Activated CD4-positive, alpha-beta memory T cell treated with anti-CD3 and anti-CD28 coated beads, Interleukin-2, amount 10 ng/mL, durations not matched to agents 7 days and 5 days (primary cell): ENCODE data around the gene ELAVL4. TPM values are rescaled to one million over a fixed set of nuclear protein-coding genes. Genes with fewer than 3 reads are reported as not detected.

Experiments
- CTCF ChIA-PET: fragments of 350-600 bp; sonication (Branson Sonifier 250); formaldehyde crosslinking; loops from one replicate; lab custom pipeline; 2021; ENCODE audit warnings: antibody characterized with exemption, inconsistent platforms; lab: Charles Lee
- POLR2A ChIA-PET: fragments of 350-600 bp; sonication (Branson Sonifier 250); formaldehyde crosslinking; loops from one replicate; lab custom pipeline; 2021; ENCODE audit warnings: antibody characterized with exemption; lab: Charles Lee
- DNase-seq: peaks from one replicate; pipeline ENCODE4 v3.0.0-alpha.2; 2020
- H3K27ac Mint-ChIP-seq: one replicate; pipeline ENCODE4 v1.8.0; 2021; ENCODE audit warnings: mild to moderate bottlenecking, mixed read lengths
- H3K27me3 Mint-ChIP-seq: one replicate; pipeline ENCODE4 v1.8.0; 2021; ENCODE audit warnings: mixed read lengths
- H3K36me3 Mint-ChIP-seq: one replicate; pipeline ENCODE4 v1.8.0; 2021; ENCODE audit warnings: low read depth, mixed read lengths
- H3K4me1 Mint-ChIP-seq: one replicate; pipeline ENCODE4 v1.8.0; 2021; ENCODE audit warnings: mixed read lengths
- H3K4me3 Mint-ChIP-seq: one replicate; pipeline ENCODE4 v1.8.0; 2021; ENCODE audit warnings: mild to moderate bottlenecking, mixed read lengths
- H3K9me3 Mint-ChIP-seq: one replicate; pipeline ENCODE4 v1.8.0; 2021; ENCODE audit warnings: mixed read lengths
- total RNA-seq, 2 experiments: library from RNA; stranded (reverse); gene quantifications; one replicate each; pipeline ENCODE4 v1.2.3, GENCODE V29; 2021

The ELAVL4 gene
- total RNA-seq = not detected

DNA sequence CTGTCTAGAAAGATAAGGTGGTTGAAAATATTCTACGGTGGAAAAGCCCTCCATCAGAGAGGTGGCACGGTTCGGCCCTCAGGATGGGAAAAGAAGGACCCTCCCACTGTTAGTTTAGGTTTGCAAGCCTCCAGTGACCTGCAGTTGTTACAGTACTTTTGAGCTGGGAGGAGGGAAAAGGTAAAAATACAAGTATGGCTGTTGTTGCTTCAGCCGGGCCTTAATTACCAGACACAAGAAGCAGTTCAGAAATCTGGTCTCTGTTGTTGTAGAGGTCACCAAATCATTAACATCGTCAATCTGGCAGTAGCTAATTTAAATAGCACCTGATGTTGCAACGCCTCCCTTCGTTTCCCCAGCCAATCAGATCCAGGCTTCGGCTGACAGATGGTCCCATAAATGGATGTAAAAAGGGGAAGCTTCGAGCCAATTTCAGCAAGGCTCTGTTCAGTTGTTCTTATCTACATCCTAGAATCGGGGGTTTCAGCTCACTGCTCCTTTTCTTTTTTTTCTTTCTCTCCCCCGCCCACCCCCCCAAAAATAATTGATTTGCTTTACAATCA, at the start of gene ELAVL4:
ELAVL4 (plus strand) TSS at position 424 of the 563 bp plus-strand sequence. CDS start 270 bp downstream, outside the sequence.
- CTCF ChIA-PET = no interaction called here
- no peaks in the 10 kb centered on the region for H3K9me3 Mint-ChIP-seq
- no peak within 1 kb of the TSS for H3K4me3 Mint-ChIP-seq
- peaks cover 34% of the 10 kb centered on the region for H3K27me3 Mint-ChIP-seq
- no peak within 1 kb of the TSS for H3K27ac Mint-ChIP-seq
- POLR2A ChIA-PET = no interaction called here
- H3K4me1 Mint-ChIP-seq = peaks cover 3% of the 10 kb centered on the region
- no peaks in the 10 kb centered on the region for H3K36me3 Mint-ChIP-seq
- no peak for DNase-seq

DNA sequence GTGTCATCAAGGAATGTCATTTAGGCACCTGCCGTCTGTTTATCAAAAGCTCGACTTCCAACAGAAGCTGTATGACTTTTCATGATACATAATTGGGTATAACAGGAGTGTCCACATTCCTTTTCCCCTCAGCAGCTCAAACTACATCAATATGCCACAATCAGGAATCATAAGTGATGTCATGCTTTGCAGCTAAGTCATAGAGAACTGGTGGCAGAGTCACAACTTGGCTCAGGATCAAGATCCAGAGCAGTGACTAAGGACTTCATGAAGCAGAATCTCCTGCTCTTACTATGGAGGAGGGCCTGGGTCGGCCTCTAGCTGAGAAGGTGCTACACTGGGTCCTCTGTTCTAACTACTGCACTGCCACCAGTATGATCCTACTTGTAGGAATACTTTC, 48.4 kb upstream of the ELAVL4 start:
- H3K27ac Mint-ChIP-seq = no peak overlapping the region
- POLR2A ChIA-PET = no interaction called here
- H3K4me1 Mint-ChIP-seq = no peaks in the 10 kb centered on the region
- H3K4me3 Mint-ChIP-seq = no peak overlapping the region
- no peaks in the 10 kb centered on the region for H3K27me3 Mint-ChIP-seq
- H3K9me3 Mint-ChIP-seq = no peaks in the 10 kb centered on the region
- H3K36me3 Mint-ChIP-seq = no peaks in the 10 kb centered on the region
- DNase-seq = no peak
- CTCF ChIA-PET = interaction anchor here (0.8 kb wide), 1 partner anchor 244 kb away, joined by 4 read pairs; no protein-coding TSS in a partner anchor

DNA sequence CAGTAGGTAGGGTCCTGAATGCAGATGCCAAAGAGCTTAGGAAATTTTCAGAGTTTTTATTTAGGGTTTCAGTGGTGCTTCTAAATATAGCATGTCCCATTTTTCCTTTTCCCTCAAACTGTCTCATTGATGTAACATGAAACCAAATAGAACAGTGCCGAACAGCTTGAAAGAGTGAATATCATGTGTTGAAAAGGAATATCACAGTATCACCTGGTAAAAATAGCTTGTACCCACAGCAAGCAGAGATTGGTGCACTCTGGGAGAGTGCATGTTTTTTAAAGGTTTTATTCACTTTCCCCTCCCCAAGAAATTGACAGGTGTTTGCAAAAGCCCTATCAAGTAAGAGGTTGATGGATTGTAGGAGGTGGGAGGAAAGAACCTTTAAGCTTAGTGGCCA, 41.9 kb upstream of the ELAVL4 start:
- H3K27ac Mint-ChIP-seq = no peak overlapping the region
- CTCF ChIA-PET = no interaction called here
- POLR2A ChIA-PET = no interaction called here
- no peaks in the 10 kb centered on the region for H3K27me3 Mint-ChIP-seq
- no peak overlapping the region for H3K4me3 Mint-ChIP-seq
- no peaks in the 10 kb centered on the region for H3K4me1 Mint-ChIP-seq
- no peak for DNase-seq
- H3K9me3 Mint-ChIP-seq = no peaks in the 10 kb centered on the region
- no peaks in the 10 kb centered on the region for H3K36me3 Mint-ChIP-seq

DNA sequence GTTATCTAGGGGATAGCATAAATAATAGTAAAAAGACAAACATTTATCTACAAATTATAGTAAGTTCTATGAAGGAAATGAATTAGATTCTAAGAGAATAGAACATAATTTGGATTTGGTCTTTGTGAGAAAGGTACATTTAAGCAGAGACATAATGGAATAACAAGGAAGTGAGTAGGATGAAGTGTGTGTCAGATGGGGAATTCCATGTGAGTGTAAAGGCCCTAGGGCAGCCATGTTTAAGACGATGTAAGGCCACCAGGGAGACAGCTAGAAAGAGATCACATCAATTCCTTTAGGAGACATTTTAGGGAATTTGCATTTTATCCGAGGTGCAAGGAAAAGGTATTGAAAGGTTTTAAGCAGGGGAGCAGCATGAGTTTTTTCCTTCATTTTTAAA, 33.8 kb upstream of the ELAVL4 start:
- DNase-seq = no peak
- POLR2A ChIA-PET = no interaction called here
- CTCF ChIA-PET = no interaction called here

DNA sequence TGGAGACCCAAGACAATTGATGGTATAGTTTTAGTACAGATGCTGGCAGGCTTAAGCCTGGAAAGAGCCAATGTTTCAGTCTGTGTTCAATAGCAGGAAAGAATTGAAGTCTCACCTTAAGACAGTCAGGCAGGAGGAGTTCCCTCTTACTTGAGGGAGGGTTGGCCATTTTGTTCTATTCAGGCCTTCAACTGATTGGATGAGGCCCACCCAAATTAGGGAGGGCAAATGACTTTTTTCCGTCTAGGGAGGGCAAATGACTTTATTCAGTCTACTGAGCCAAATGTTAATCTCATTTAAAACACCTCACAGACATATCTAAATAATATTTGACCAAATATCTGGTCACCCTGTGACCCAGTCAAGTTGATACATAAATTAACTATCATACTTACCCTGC, 31.4 kb upstream of the ELAVL4 start:
- ChIA-PET CTCF (no interaction called here), POLR2A (no interaction called here)
- H3K27ac Mint-ChIP-seq = no peak overlapping the region
- DNase-seq = no peak
- no peaks in the 10 kb centered on the region for H3K27me3 Mint-ChIP-seq
- H3K4me1 Mint-ChIP-seq = no peaks in the 10 kb centered on the region
- H3K36me3 Mint-ChIP-seq = no peaks in the 10 kb centered on the region
- H3K9me3 Mint-ChIP-seq = no peaks in the 10 kb centered on the region
- H3K4me3 Mint-ChIP-seq = no peak overlapping the region

More for the DNA sequence above, 33.8 kb upstream of the ELAVL4 start:
- Mint-ChIP-seq H3K27ac (no peak overlapping the region), H3K4me1 (no peaks in the 10 kb centered on the region), H3K9me3 (no peaks in the 10 kb centered on the region), H3K4me3 (no peak overlapping the region), H3K27me3 (no peaks in the 10 kb centered on the region), H3K36me3 (no peaks in the 10 kb centered on the region)

DNA sequence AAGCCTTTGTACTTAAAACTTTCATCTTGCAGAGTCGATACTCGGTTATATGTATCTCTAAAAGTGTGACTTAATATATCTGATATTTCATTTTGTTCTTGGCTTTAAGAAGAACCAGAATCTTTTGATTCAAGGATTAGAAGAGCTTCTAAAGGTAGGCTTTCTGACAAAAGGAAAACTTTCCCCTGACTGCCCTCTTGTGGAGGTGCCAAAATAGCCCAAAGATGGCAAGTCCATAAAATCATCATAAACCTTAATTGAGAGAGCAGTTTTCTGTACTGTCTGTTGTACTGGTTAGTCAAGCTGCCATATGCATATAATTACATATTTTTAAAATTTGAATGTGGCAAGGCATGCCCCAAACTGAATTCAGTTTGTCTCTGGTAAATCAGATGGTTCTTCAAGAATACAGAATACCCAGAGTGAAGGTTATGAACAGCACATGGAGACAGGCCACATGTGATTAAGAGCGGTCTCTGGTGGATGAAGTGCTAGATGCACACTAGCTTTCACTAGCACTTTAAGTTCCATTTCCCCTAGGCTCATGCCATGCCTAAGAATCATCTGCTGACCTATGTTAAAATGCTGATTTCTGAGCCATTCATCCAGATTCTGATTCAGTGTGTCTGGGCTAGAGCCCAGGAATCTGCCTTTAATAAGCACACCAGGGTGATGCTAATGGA, 27.7 kb upstream of the ELAVL4 start:
- H3K4me3 Mint-ChIP-seq = no peak overlapping the region
- ChIA-PET POLR2A (no interaction called here), CTCF (interaction anchor here (1.2 kb wide), 1 partner anchor 252 kb away, joined by 3 read pairs; no protein-coding TSS in a partner anchor)
- no peak overlapping the region for H3K27ac Mint-ChIP-seq
- H3K36me3 Mint-ChIP-seq = no peaks in the 10 kb centered on the region
- no peaks in the 10 kb centered on the region for H3K9me3 Mint-ChIP-seq
- DNase-seq = no peak
- H3K27me3 Mint-ChIP-seq = no peaks in the 10 kb centered on the region
- H3K4me1 Mint-ChIP-seq = no peaks in the 10 kb centered on the region

DNA sequence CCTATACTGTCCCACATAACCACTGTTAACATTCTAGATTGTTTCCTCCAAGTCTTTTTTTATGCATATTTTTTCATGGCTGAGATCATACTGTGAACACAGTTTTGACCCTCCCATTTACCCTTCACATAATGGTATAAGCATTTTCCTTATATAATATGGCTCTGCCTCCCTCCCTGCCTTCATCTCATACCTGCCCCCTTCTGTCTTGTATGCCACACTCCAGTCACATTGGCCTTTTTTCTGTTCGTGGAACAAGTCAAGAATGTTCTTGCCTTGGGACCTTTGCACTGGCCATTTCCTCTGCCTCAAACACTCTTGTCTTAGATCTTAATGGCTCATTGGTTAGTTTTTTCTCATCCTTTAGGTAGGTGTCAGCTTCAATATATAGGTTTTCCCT, 24.3 kb upstream of the ELAVL4 start:
- CTCF ChIA-PET = no interaction called here
- no peaks in the 10 kb centered on the region for H3K9me3 Mint-ChIP-seq
- H3K4me3 Mint-ChIP-seq = no peak overlapping the region
- no peaks in the 10 kb centered on the region for H3K4me1 Mint-ChIP-seq
- POLR2A ChIA-PET = no interaction called here
- no peak overlapping the region for H3K27ac Mint-ChIP-seq
- no peaks in the 10 kb centered on the region for H3K27me3 Mint-ChIP-seq
- DNase-seq = no peak
- H3K36me3 Mint-ChIP-seq = no peaks in the 10 kb centered on the region

DNA sequence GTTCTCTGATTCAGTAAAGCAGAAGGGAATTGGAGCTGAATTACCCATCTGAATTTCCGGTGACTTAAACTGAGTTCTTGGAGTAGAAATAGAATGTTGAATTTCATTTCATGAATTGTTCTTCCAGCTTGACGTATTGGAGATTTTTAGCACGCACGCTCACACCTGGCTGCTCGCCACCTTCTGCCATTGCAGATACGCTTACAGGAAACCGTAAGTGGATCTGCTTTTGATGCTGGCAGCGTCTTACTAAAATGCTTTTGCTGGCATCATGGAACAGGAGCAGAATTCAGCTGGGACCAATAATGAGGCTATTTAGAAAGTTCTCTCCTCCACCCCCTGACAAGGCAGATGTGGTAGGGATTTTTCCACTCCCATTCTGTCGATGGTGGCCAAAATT, 17.7 kb upstream of the ELAVL4 start:
- no peaks in the 10 kb centered on the region for H3K27me3 Mint-ChIP-seq
- no peak overlapping the region for H3K27ac Mint-ChIP-seq
- no peak for DNase-seq
- H3K9me3 Mint-ChIP-seq = no peaks in the 10 kb centered on the region
- no peaks in the 10 kb centered on the region for H3K36me3 Mint-ChIP-seq
- ChIA-PET CTCF (no interaction called here), POLR2A (no interaction called here)
- H3K4me3 Mint-ChIP-seq = no peak overlapping the region
- no peaks in the 10 kb centered on the region for H3K4me1 Mint-ChIP-seq

DNA sequence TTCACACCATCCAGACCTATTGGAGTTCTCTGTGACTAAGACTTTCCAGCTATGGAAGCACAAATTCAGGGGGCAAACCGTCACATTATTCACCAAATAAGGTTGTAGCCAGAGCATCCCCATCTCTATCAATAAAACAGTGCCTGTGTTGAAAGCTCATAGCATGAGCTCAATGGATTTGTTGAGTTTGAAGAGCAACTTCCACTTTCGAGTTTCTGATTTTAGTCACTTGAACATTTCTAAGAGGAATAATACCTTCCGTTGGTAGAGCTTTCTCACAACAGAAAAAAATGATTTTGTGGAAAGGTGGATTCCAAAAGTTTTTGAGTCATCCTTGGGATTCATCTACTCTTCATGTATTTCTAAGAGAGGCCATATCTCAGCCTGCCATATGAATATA, 13.0 kb upstream of the ELAVL4 start:
- Mint-ChIP-seq H3K36me3 (no peaks in the 10 kb centered on the region), H3K4me1 (no peaks in the 10 kb centered on the region), H3K27me3 (no peaks in the 10 kb centered on the region), H3K9me3 (no peaks in the 10 kb centered on the region), H3K4me3 (no peak overlapping the region), H3K27ac (no peak overlapping the region)
- POLR2A ChIA-PET = no interaction called here
- DNase-seq = no peak
- CTCF ChIA-PET = no interaction called here

DNA sequence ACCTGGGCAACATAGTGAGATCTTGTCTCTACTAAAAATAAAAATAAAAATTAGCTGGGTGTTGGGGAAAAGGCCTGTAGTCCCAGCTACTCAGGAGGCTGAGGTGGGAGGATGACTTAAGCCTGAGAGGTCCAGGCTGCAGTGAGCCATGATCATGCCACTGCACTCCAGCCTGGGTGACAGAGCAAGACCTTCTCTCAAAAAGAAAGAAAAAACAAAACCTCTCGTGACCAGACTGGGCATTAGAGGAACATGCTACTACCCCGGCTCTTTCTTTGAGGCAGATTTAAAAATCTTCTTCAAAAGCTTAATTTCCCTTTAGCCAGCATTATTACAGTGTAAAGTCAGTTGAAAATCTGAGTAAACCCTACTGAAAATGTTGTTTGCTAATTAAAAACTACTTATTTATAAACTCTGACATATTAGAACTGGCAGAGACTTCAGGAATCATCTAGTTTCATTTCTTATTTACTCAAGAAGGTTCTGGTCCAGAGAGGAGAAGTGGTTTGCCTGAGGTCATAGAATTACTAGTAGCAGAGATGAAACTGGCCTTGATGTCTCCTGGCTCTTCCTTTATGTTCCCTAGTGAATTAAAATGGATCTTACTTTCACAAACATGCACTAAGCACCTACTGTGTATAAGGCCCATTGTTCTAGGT, 11.6 kb upstream of the ELAVL4 start:
- H3K4me1 Mint-ChIP-seq = no peaks in the 10 kb centered on the region
- H3K27me3 Mint-ChIP-seq = no peaks in the 10 kb centered on the region
- ChIA-PET POLR2A (no interaction called here), CTCF (no interaction called here)
- no peak overlapping the region for H3K4me3 Mint-ChIP-seq
- H3K36me3 Mint-ChIP-seq = no peaks in the 10 kb centered on the region
- no peak overlapping the region for H3K27ac Mint-ChIP-seq
- H3K9me3 Mint-ChIP-seq = no peaks in the 10 kb centered on the region
- DNase-seq = no peak

DNA sequence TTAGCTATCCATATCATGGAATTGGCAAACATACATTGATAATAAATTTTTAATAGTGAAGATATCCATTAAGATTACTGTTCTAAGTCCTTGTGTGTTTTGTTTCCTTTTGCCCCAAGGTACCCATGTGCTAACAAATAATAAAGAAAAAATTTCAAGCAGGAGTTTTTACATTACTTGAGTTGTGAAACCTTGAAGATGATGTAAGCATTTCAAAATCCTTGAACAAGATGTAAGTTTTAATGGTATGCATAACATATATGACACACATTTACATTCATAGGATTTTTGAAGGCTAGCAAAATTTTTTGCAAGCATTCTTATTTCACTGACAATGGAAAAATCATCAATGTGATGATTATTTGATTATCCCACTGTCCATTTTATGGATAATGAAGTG, 10.9 kb upstream of the ELAVL4 start:
- Mint-ChIP-seq H3K27ac (no peak overlapping the region), H3K4me1 (no peaks in the 10 kb centered on the region), H3K9me3 (no peaks in the 10 kb centered on the region), H3K36me3 (no peaks in the 10 kb centered on the region), H3K27me3 (no peaks in the 10 kb centered on the region), H3K4me3 (no peak overlapping the region)
- POLR2A ChIA-PET = no interaction called here
- CTCF ChIA-PET = no interaction called here
- DNase-seq = no peak

DNA sequence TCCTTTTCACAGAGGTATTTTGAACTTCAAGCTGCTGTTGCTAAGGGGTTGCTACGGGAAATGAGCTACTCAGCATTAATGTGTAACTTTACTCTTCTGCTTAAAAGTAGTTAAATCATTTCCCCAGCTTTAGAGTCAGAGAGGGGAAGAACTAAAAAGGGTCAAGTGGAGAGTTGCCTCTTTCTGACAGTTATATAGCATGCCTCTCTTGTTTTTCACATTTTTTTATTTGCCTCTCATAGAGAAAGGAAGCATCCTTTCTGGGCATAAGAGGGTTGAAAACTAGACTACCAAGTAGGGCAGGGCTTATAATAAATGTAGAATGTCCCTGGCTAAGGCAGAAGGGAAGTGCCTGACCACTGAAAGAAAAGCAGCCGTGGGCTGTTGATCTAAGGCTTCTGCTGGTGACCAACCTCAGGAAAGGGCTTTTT, 10.1 kb upstream of the ELAVL4 start:
- no peak for DNase-seq
- H3K4me1 Mint-ChIP-seq = no peaks in the 10 kb centered on the region
- H3K27me3 Mint-ChIP-seq = no peaks in the 10 kb centered on the region
- H3K27ac Mint-ChIP-seq = no peak overlapping the region
- H3K36me3 Mint-ChIP-seq = no peaks in the 10 kb centered on the region
- CTCF ChIA-PET = no interaction called here
- POLR2A ChIA-PET = no interaction called here
- H3K4me3 Mint-ChIP-seq = no peak overlapping the region
- H3K9me3 Mint-ChIP-seq = no peaks in the 10 kb centered on the region

DNA sequence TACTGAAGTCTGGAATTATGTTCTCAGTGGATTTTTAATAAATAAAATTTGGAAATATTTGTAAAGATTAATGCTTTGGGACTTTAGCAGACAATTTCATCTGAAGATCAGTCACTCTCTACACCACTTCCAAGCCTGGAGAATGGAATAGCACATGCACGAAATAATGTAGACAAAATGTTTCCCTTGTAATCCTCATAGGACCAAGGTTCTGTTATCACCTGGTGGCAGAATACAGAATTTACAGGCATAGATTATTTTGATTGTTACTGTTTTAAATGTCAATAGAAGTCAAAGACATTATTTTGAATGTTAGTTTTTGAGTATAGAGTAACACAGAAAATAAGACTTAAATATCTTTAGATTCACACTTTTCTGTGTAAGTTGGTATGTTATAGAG, 9.1 kb upstream of the ELAVL4 start:
- no peak for DNase-seq
- ChIA-PET CTCF (no interaction called here), POLR2A (no interaction called here)
- no peak overlapping the region for H3K27ac Mint-ChIP-seq
- no peaks in the 10 kb centered on the region for H3K27me3 Mint-ChIP-seq
- H3K4me1 Mint-ChIP-seq = no peaks in the 10 kb centered on the region
- no peak overlapping the region for H3K4me3 Mint-ChIP-seq
- H3K9me3 Mint-ChIP-seq = no peaks in the 10 kb centered on the region
- no peaks in the 10 kb centered on the region for H3K36me3 Mint-ChIP-seq
